Coronary artery (tissue), 2 donors: Measurements from ENCODE around the gene ZNF565.
"Not testable (repeated sequence)": the region's sequence is repeated elsewhere in the genome, so short reads cannot be mapped to it uniquely, and the experiment has no call there.

Experiments used
- DNase-seq: peaks from one replicate; pipeline ENCODE4 v3.0.0-alpha.2; 2017; ENCODE audit warnings: low spot score
- H3K27ac ChIP-seq, 2 donors: fragments of 200-600 bp; sonication (generic); one replicate each; pipeline ENCODE4 v1.5.1; 2016 to 2019
- H3K4me3 ChIP-seq: fragments of 200-600 bp; sonication (generic); 2 replicates; pipeline ENCODE4 v1.5.1; 2016; ENCODE audit warnings: mild to moderate bottlenecking, moderate library complexity
- CTCF ChIP-seq: fragments of 200-600 bp; sonication (generic); IDR thresholded peaks from one replicate; pipeline ENCODE4 v1.5.1; 2019; ENCODE audit warnings: antibody characterized with exemption

ZNF565 gene

GRCh38 chr19:36210497-36210896 lies 4.0 kb downstream of the ZNF565 start:
- DNase-seq, result no peak
- TF ChIP-seq CTCF, result no peak
- no peak overlapping the region for H3K27ac ChIP-seq
- no peak overlapping the region for H3K4me3 ChIP-seq

GRCh38 chr19:36209372-36209771 lies 5.1 kb downstream of the ZNF565 start:
- no peak overlapping the region for H3K4me3 ChIP-seq
- DNase-seq, result no peak
- TF ChIP-seq CTCF, result no peak
- no peak overlapping the region for H3K27ac ChIP-seq

- no peak for TF ChIP-seq CTCF
- no peak for DNase-seq
- no peak overlapping the region for H3K27ac ChIP-seq
- H3K4me3 ChIP-seq, result no peak overlapping the region
Measured at GRCh38 chr19:36207605-36208252, 6.7 kb downstream of the ZNF565 start.

- no peak overlapping the region for H3K4me3 ChIP-seq
- no peak for DNase-seq
- no peak for TF ChIP-seq CTCF
- H3K27ac ChIP-seq, result no peak overlapping the region
Measured at GRCh38 chr19:36203293-36203692, 11.2 kb downstream of the ZNF565 start.

GRCh38 chr19:36201684-36202083 lies 12.8 kb downstream of the ZNF565 start:
- DNase-seq, result no peak
- H3K4me3 ChIP-seq, result no peak overlapping the region
- no peak overlapping the region for H3K27ac ChIP-seq
- no peak for TF ChIP-seq CTCF

GRCh38 chr19:36198119-36198518 lies 16.3 kb downstream of the ZNF565 start:
- H3K4me3 ChIP-seq, result no peak overlapping the region
- no peak for TF ChIP-seq CTCF
- no peak for DNase-seq
- no peak overlapping the region for H3K27ac ChIP-seq

- no peak for DNase-seq
- TF ChIP-seq CTCF, result no peak
- Histone ChIP-seq H3K4me3 (no peak overlapping the region), H3K27ac (no peak overlapping the region)
Measured at GRCh38 chr19:36196249-36196648, 18.2 kb downstream of the ZNF565 start.

- DNase-seq, H3K4me3 ChIP-seq, H3K27ac ChIP-seq: not testable (repeated sequence)
Measured at GRCh38 chr19:36186722-36187121, 27.7 kb downstream of the ZNF565 start.
